ENCODE measurements around the gene BTBD9.

The BTBD9 gene

DNA sequence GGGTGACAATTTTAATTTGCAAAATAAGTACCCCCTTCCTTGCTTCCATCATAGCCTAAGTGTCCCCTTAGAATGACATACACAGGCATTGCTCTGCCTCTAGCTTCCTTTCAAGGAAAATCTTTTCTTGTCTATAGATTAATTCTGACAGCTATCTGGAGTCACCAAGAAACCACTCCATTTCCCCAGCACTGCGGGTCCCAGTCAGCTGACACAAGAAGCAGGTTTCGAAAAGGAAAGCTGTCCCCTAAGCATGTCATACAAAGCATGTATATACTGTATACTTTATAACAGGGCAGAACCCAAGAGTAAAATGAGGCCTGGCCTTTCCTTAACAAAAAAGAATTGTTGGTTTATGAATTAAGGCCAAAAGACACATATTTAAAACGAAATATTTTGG, 273.5 kb downstream of the BTBD9 start:
- Histone ChIP-seq H4K8ac (ENCODE audit: low read length) (no peak overlapping the region), H2BK5ac (ENCODE audit: low read depth, low read length, poor library complexity, severe bottlenecking) (no peak overlapping the region), H3K18ac (ENCODE audit: low read depth in 1 of 2, low read length in 2 of 2) (no peak overlapping the region), H3K4me1 (ENCODE audit: control insufficient read depth, insufficient read depth, low read depth, low read length) (peaks cover under 1% of the 10 kb centered on the region), H3K4me3 (ENCODE audit: insufficient read depth in 1 of 2, low read depth in 1 of 2, low read length in 2 of 2) (no peak overlapping the region), H2AK5ac (ENCODE audit: low read length, severe bottlenecking) (no peak overlapping the region), H3K14ac (ENCODE audit: low read length in 2 of 2) (no peak overlapping the region), H2BK12ac (ENCODE audit: low read length in 2 of 2) (no peak overlapping the region), H3K4ac (ENCODE audit: low read depth in 1 of 2, low read length in 2 of 2) (no peak overlapping the region), H2BK120ac (ENCODE audit: low read depth, low read length) (no peak overlapping the region), H3K79me1 (replicated peaks; ENCODE audit: low read length, poor library complexity, severe bottlenecking) (peaks cover 2% of the 10 kb centered on the region), H3K4me2 (ENCODE audit: low read length, poor library complexity, severe bottlenecking) (no peak overlapping the region), H3K9ac (ENCODE audit: low read length) (no peak overlapping the region), H3K27ac (ENCODE audit: low read length, poor library complexity, severe bottlenecking) (no peak overlapping the region), H3K27me3 (ENCODE audit: control insufficient read depth in 1 of 2, insufficient read depth in 1 of 2, low read length in 2 of 2) (no peaks in the 10 kb centered on the region), H3K36me3 (ENCODE audit: control insufficient read depth in 1 of 2, insufficient read depth in 2 of 2, low read depth in 1 of 2, low read length in 2 of 2) (no peaks in the 10 kb centered on the region), H3K9me3 (ENCODE audit: control insufficient read depth, low read length) (no peaks in the 10 kb centered on the region), H2AFZ (ENCODE audit: low read depth, low read length) (no peak overlapping the region), H3K23ac (ENCODE audit: low read length in 2 of 2) (no peak overlapping the region), H2BK15ac (ENCODE audit: low read depth, poor library complexity, severe bottlenecking) (no peak overlapping the region), H4K91ac (ENCODE audit: low read length) (no peak overlapping the region)
- WGBS: 100% methylated on average over 2 of the region's 3 CpGs
- no peak for DNase-seq

- Histone ChIP-seq H2BK120ac (ENCODE audit: low read depth, low read length) (no peak overlapping the region), H3K9me3 (ENCODE audit: control insufficient read depth, low read length) (no peaks in the 10 kb centered on the region), H3K23ac (ENCODE audit: low read length in 2 of 2) (no peak overlapping the region), H3K79me1 (replicated peaks; ENCODE audit: low read length, poor library complexity, severe bottlenecking) (peaks cover 2% of the 10 kb centered on the region), H3K4me3 (ENCODE audit: insufficient read depth in 1 of 2, low read depth in 1 of 2, low read length in 2 of 2) (no peak overlapping the region), H2AFZ (ENCODE audit: low read depth, low read length) (no peak overlapping the region), H2BK12ac (ENCODE audit: low read length in 2 of 2) (no peak overlapping the region), H2BK15ac (ENCODE audit: low read depth, poor library complexity, severe bottlenecking) (no peak overlapping the region), H3K4ac (ENCODE audit: low read depth in 1 of 2, low read length in 2 of 2) (no peak overlapping the region), H2BK5ac (ENCODE audit: low read depth, low read length, poor library complexity, severe bottlenecking) (no peak overlapping the region), H3K4me1 (ENCODE audit: control insufficient read depth, insufficient read depth, low read depth, low read length) (no peaks in the 10 kb centered on the region), H3K27ac (ENCODE audit: low read length, poor library complexity, severe bottlenecking) (no peak overlapping the region), H2AK5ac (ENCODE audit: low read length, severe bottlenecking) (no peak overlapping the region), H3K18ac (ENCODE audit: low read depth in 1 of 2, low read length in 2 of 2) (no peak overlapping the region), H3K9ac (ENCODE audit: low read length) (peak overlapping the region; percentile 47), H3K36me3 (ENCODE audit: control insufficient read depth in 1 of 2, insufficient read depth in 2 of 2, low read depth in 1 of 2, low read length in 2 of 2) (no peaks in the 10 kb centered on the region), H4K8ac (ENCODE audit: low read length) (no peak overlapping the region), H3K14ac (ENCODE audit: low read length in 2 of 2) (no peak overlapping the region), H4K91ac (ENCODE audit: low read length) (no peak overlapping the region), H3K27me3 (ENCODE audit: control insufficient read depth in 1 of 2, insufficient read depth in 1 of 2, low read length in 2 of 2) (no peaks in the 10 kb centered on the region), H3K4me2 (ENCODE audit: low read length, poor library complexity, severe bottlenecking) (no peak overlapping the region)
- DNase-seq: no peak
- 100% methylated on average over 1 of the region's 2 CpGs for WGBS
Observed at GRCh38 chr6:38364775-38365174, 275.0 kb downstream of the BTBD9 start.

DNA sequence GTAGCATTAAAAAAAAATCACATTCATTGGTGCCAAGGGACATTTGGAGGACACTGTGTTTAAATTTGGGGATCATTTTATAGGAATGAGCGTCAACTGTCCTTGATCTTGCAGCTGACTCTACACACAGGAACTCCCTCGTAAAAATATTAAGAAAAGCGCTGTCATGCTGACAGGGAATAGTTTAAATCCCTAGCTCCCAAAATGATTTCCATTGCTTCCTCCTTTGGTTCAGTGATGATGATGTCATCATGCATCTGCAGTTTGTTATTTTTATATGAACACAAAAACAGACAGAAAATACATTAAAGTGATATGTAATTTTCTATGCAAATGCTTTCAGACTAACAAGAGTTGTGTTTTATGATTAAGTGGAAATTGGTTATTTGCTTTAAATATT, 275.6 kb downstream of the BTBD9 start:
- H2BK5ac ChIP-seq (ENCODE audit: low read depth, low read length, poor library complexity, severe bottlenecking): no peak overlapping the region
- H4K91ac ChIP-seq (ENCODE audit: low read length): no peak overlapping the region
- 71% methylated on average over 2 of the region's 3 CpGs for WGBS
- H3K4me1 ChIP-seq (ENCODE audit: control insufficient read depth, insufficient read depth, low read depth, low read length): peaks cover under 1% of the 10 kb centered on the region
- no peak overlapping the region for H2BK12ac ChIP-seq (ENCODE audit: low read length in 2 of 2)
- H3K4ac ChIP-seq (ENCODE audit: low read depth in 1 of 2, low read length in 2 of 2): no peak overlapping the region
- no peak overlapping the region for H3K4me2 ChIP-seq (ENCODE audit: low read length, poor library complexity, severe bottlenecking)
- no peaks in the 10 kb centered on the region for H3K27me3 ChIP-seq (ENCODE audit: control insufficient read depth in 1 of 2, insufficient read depth in 1 of 2, low read length in 2 of 2)
- no peak overlapping the region for H2AFZ ChIP-seq (ENCODE audit: low read depth, low read length)
- H3K36me3 ChIP-seq (ENCODE audit: control insufficient read depth in 1 of 2, insufficient read depth in 2 of 2, low read depth in 1 of 2, low read length in 2 of 2): no peaks in the 10 kb centered on the region
- H4K8ac ChIP-seq (ENCODE audit: low read length): no peak overlapping the region
- no peak overlapping the region for H2BK120ac ChIP-seq (ENCODE audit: low read depth, low read length)
- H3K23ac ChIP-seq (ENCODE audit: low read length in 2 of 2): no peak overlapping the region
- no peak overlapping the region for H2BK15ac ChIP-seq (ENCODE audit: low read depth, poor library complexity, severe bottlenecking)
- H3K4me3 ChIP-seq (ENCODE audit: insufficient read depth in 1 of 2, low read depth in 1 of 2, low read length in 2 of 2): no peak overlapping the region
- peak overlapping the region; percentile 47 for H3K9ac ChIP-seq (ENCODE audit: low read length)
- H3K14ac ChIP-seq (ENCODE audit: low read length in 2 of 2): no peak overlapping the region
- DNase-seq: no peak
- no peak overlapping the region for H2AK5ac ChIP-seq (ENCODE audit: low read length, severe bottlenecking)
- no peak overlapping the region for H3K18ac ChIP-seq (ENCODE audit: low read depth in 1 of 2, low read length in 2 of 2)
- peaks cover 2% of the 10 kb centered on the region for H3K79me1 ChIP-seq (replicated peaks; ENCODE audit: low read length, poor library complexity, severe bottlenecking)
- H3K27ac ChIP-seq (ENCODE audit: low read length, poor library complexity, severe bottlenecking): no peak overlapping the region
- H3K9me3 ChIP-seq (ENCODE audit: control insufficient read depth, low read length): no peaks in the 10 kb centered on the region

- Histone ChIP-seq H2BK5ac (ENCODE audit: low read depth, low read length, poor library complexity, severe bottlenecking) (no peak overlapping the region), H3K4me1 (ENCODE audit: control insufficient read depth, insufficient read depth, low read depth, low read length) (peaks cover 4% of the 10 kb centered on the region), H2AFZ (ENCODE audit: low read depth, low read length) (no peak overlapping the region), H3K27me3 (ENCODE audit: control insufficient read depth in 1 of 2, insufficient read depth in 1 of 2, low read length in 2 of 2) (no peaks in the 10 kb centered on the region), H2BK12ac (ENCODE audit: low read length in 2 of 2) (no peak overlapping the region), H3K14ac (ENCODE audit: low read length in 2 of 2) (no peak overlapping the region), H2AK5ac (ENCODE audit: low read length, severe bottlenecking) (no peak overlapping the region), H3K79me1 (replicated peaks; ENCODE audit: low read length, poor library complexity, severe bottlenecking) (peaks cover 2% of the 10 kb centered on the region), H4K8ac (ENCODE audit: low read length) (no peak overlapping the region), H3K4me2 (ENCODE audit: low read length, poor library complexity, severe bottlenecking) (no peak overlapping the region), H3K27ac (ENCODE audit: low read length, poor library complexity, severe bottlenecking) (no peak overlapping the region), H2BK120ac (ENCODE audit: low read depth, low read length) (no peak overlapping the region), H2BK15ac (ENCODE audit: low read depth, poor library complexity, severe bottlenecking) (no peak overlapping the region), H3K4me3 (ENCODE audit: insufficient read depth in 1 of 2, low read depth in 1 of 2, low read length in 2 of 2) (peak overlapping the region in 1 of 2 experiments; percentile 5), H3K36me3 (ENCODE audit: control insufficient read depth in 1 of 2, insufficient read depth in 2 of 2, low read depth in 1 of 2, low read length in 2 of 2) (no peaks in the 10 kb centered on the region), H3K9ac (ENCODE audit: low read length) (no peak overlapping the region), H3K18ac (ENCODE audit: low read depth in 1 of 2, low read length in 2 of 2) (no peak overlapping the region), H3K23ac (ENCODE audit: low read length in 2 of 2) (no peak overlapping the region), H3K9me3 (ENCODE audit: control insufficient read depth, low read length) (no peaks in the 10 kb centered on the region), H3K4ac (ENCODE audit: low read depth in 1 of 2, low read length in 2 of 2) (no peak overlapping the region), H4K91ac (ENCODE audit: low read length) (no peak overlapping the region)
- DNase-seq: no peak
- WGBS: 96% methylated on average over 3 of the region's 4 CpGs
Observed at GRCh38 chr6:38355519-38355918, 284.2 kb downstream of the BTBD9 start.

Data from mesenchymal stem cell (in vitro differentiated cells and primary cell).